HFF-Myc (cell line): ENCODE results near the gene GCK.

Experiments
- DNase-seq: peaks from one replicate; pipeline ENCODE4 v3.0.0-alpha.2; 2011; ENCODE audit warnings: low read depth; ENCODE audit errors: extremely low read depth
- H3K4me3 ChIP-seq: replicated peaks from 2 replicates; pipeline ENCODE4 v1.5.1; 2011; ENCODE audit warnings: low read depth, mild to moderate bottlenecking, control low read depth, low read length
- CTCF ChIP-seq: IDR thresholded peaks from 2 replicates; pipeline ENCODE4 v1.5.1; 2012; ENCODE audit warnings: mild to moderate bottlenecking, low read depth, low read length, control low read depth; ENCODE audit errors: missing control alignments

GCK gene

GRCh38 chr7:44112997-44113763 lies 76.1 kb downstream of the GCK start:
- no peak overlapping the region for H3K4me3 ChIP-seq
- no peak for TF ChIP-seq CTCF
- DNase-seq: no peak

GRCh38 chr7:44112231-44112996 lies 76.8 kb downstream of the GCK start:
- no peak for DNase-seq
- no peak for TF ChIP-seq CTCF
- no peak overlapping the region for H3K4me3 ChIP-seq

- no peak for TF ChIP-seq CTCF
- H3K4me3 ChIP-seq: no peak overlapping the region
- no peak for DNase-seq
Observed at GRCh38 chr7:44111761-44112160, 77.5 kb downstream of the GCK start.

- H3K4me3 ChIP-seq: no peak overlapping the region
- TF ChIP-seq CTCF: no peak
- DNase-seq: no peak
Observed at GRCh38 chr7:44110719-44111635, 78.3 kb downstream of the GCK start.

- DNase-seq: no peak
- no peak for TF ChIP-seq CTCF
- no peak overlapping the region for H3K4me3 ChIP-seq
Observed at GRCh38 chr7:44109991-44110390, 79.2 kb downstream of the GCK start.
